Eye (tissue), 1 donor: ENCODE measurements around the gene COL6A1.

Source experiments
- DNase-seq: peaks from one replicate; pipeline ENCODE4 v3.0.0-alpha.2; 2015

Gene COL6A1

GRCh38 chr21:45981151-45982091 is at the start of gene COL6A1:
TSS of gene COL6A1 (plus strand) at chr21:45981770. CDS start at chr21:45981851, 81 bp downstream.
- peak; percentile 92 for DNase-seq

DNA sequence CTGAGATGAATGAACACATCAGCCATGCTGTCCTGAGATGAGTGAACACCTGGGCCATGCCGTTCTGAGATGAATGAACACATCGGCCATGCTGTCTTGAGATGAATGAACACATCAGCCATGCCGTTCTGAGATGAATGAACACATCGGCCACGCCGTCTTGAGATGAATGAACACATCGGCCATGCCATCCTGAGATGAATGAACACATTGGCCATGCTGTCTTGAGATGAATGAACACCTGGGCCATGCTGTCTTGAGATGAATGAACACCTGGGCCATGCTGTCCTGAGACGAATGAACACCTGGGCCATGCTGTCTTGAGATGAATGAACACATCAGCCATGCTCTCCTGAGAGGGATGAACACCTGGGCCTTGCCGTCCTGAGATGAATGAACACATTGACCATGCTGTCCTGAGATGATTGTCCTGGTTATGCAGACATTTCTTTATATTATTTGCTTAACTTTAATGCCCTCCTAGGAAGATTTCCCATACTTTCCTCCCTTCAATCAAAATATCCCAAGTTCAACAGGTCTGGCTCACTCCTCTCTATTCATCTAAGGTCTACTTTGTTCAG is 48.6 kb upstream of the COL6A1 start:
- DNase-seq = no peak

- DNase-seq = no peak
Measured at GRCh38 chr21:45934085-45934484, 47.5 kb upstream of the COL6A1 start.

GRCh38 chr21:45934554-45934953 is 47.0 kb upstream of the COL6A1 start:
- DNase-seq = no peak

GRCh38 chr21:45935628-45936027 is 45.9 kb upstream of the COL6A1 start:
- DNase-seq = peak; percentile 58

- no peak for DNase-seq
Measured at GRCh38 chr21:45937721-45938452, 43.7 kb upstream of the COL6A1 start.

DNA sequence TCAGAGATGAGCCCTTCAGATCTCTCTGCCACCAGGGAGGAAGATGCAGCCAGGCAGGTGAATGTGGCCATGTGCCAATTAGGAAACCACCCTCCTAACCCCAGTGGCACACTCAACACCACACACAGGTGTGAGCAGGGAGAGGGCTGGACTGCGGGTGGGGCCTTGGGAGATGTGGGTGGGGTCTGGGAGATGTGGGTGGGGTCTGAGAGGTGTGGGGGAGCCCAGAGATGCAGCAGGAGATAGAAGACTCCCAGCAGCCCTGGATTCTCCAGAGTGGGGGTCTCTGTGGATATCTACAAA is 43.2 kb upstream of the COL6A1 start:
- DNase-seq = no peak

DNA sequence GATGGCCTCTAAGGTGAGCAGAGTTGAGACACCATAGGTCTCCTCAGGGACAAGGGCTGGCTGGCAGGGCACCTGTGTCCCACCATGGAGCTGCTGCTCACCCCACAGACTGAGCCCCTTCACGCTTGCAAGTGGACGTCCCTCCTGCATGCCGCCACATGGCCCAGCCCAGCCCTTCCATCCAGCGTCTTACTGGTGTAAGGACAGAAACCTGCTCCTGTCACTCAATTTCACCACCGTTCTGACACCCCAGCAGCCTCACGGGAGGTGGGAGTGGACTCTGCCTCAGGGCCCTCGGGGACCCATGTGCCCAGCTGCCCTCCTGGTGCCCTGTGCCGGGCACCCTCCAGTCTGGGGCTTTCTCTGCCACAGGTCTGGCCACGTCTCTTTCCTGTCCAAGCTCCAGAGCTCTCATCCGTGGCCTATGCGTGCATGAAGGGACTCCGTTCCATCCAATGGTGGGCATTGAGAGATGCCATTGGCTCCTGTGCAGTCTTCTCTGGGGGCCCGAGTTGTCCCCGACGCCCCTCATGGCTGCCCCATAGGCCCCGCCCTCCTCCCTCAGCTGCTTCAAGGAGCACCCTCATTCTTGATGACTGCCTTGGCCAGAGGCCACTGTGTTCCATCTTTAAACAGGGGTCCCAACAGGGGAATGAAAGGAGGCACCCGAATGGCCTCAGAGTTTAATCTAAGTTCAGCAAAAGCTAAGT is 42.6 kb upstream of the COL6A1 start:
- no peak for DNase-seq

DNA sequence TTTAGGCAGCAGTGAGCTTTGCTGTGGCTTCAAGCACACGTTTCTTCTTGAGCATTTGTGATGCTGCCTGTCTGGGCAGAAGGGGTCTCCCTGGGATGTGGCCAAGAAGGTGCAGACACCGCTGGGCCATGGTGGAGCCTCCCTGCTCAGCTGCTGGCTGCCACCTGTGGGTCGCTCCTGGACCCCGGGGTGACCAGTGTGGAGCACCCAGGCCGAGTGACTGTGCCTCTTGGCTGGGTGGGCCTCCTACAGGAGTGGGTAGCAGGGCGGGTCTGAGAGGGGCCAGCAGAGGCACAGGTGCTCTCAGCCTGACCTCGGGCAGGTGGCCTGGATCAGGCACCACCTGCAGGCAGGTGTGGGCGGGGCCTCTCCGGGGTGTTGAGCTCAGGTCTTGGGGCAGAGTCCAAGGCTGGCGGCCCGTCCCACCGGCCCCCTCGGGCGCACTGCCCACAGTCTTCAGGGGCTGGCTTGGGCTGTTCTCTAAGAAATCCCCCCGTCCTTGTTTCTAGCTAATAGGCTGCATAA is 42.0 kb upstream of the COL6A1 start:
- no peak for DNase-seq

GRCh38 chr21:45940091-45940490 is 41.5 kb upstream of the COL6A1 start:
- no peak for DNase-seq

- no peak for DNase-seq
Measured at GRCh38 chr21:45940621-45941337, 40.8 kb upstream of the COL6A1 start.

DNA sequence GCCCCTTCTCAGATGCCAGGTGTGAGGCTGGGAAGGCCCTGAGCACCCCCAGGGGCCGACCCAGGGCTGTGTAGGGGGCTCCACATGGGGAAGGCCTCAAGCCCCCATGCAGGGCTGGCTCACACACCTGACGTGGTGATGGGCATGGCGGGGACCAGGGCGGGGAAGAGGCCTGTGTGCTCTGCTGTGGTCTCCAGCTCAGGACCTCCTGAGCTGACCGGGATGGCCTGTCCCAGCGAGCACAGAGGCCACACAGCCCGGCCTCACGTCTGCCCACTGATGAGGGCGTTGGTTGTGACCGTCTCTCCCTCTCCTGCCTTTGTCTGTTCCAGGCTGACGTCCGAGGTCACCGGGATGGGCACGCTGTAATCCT is 40.2 kb upstream of the COL6A1 start:
- DNase-seq = no peak

GRCh38 chr21:45941717-45942546 is 39.6 kb upstream of the COL6A1 start:
- DNase-seq = no peak

- DNase-seq = no peak
Measured at GRCh38 chr21:45942755-45943629, 38.6 kb upstream of the COL6A1 start.

- no peak for DNase-seq
Measured at GRCh38 chr21:45943630-45944540, 37.7 kb upstream of the COL6A1 start.

GRCh38 chr21:45944601-45945000 is 37.0 kb upstream of the COL6A1 start:
- no peak for DNase-seq

DNA sequence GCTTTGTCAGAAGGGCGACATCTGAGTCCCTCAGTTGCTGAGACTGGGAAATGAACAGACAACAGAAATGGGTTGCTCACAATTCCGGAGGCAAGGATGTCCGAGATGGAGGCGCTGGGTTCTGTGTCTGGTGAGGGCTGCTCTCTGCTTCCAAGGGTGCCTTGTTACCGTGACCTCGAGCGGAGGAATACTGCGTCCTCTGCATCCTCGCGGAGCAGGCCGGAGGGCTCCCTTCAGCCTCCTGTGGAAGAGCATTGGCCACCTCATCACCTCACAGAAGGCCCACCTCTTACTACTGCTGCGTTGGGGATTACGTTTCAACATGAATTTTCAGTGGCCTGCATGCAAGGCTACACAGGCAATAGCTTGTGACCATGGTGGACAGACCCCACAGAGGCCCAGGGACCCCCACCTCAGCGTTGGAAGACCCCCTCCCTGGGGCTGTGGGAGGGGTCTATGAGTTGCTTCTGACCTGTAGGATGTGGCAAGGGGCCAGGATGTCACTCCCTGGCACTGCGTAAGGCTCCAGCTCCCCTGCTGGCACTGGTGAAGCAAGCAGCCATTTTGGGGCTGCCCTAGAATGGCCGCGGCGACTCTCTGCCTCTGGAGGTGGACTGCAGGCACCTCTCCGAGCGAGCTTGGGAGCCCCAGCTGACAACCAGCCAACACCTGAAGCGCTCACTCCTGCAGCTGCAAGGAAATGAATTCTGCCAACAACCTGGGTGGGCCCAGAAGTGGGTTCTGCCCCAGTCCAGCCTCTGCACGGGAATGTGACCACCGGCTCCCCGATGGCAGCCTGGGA is 36.3 kb upstream of the COL6A1 start:
- DNase-seq = no peak

- no peak for DNase-seq
Measured at GRCh38 chr21:45945868-45946210, 35.7 kb upstream of the COL6A1 start.
